Measurements from ENCODE around the gene CNTN6. TPM values are rescaled to one million over a fixed set of nuclear protein-coding genes. Genes with fewer than 3 reads are reported as not detected.

Gene CNTN6
- polyA plus RNA-seq, 2 of the 4 experiments (the other 2 are of a cell fraction): not detected

DNA sequence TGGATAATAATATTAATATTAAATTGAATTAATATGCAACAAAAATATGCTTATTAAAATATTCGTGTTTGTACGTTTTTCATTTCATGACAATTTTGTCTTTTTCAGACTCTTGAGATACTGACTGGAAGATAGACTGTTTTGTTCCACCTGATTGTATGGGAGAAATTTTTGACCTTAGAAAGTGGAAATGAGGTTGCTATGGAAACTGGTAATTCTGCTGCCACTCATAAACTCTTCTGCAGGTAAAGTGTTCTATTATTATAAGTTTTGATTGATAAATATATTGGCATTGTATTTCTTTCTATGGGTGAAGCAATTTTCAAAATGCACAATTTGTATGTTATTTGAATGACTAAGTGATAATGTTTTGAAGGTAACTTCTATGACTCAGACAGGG lies 55.0 kb downstream of the CNTN6 start:
- H3K27ac ChIP-seq: no peak overlapping the region
- POLR2A ChIA-PET: no interaction called here
- H3K4me2 ChIP-seq: no peak overlapping the region
- WGBS (ENCODE audit: missing lambda C conversion rate): under 1% methylated on average over 2 of the region's 2 CpGs
- CTCF ChIA-PET: no interaction called here
- no peak for DNase-seq (ENCODE audit: low read depth in 1 of 2, low spot score in 1 of 2)
- H3K9me3 ChIP-seq: 0 out of 3 replicates have a peak, but pooled peaks cover 5% of the 10 kb centered on the region
- ATAC-seq: no peak
- no peak overlapping the region for H3K4me3 ChIP-seq
- no peaks in the 10 kb centered on the region for H3K4me1 ChIP-seq
- no peak for FAIRE-seq
- TF ChIP-seq CHD2 (IDR thresholded peaks at IDR 0.05; ENCODE audit: low read length, partially characterized antibody) (no peak), ESRRA (IDR thresholded peaks at IDR 0.05; ENCODE audit: borderline replicate concordance, low read length) (no peak), EP300 (IDR thresholded peaks at IDR 0.05) (no peak), HEYL (CRISPR knock-in tag; IDR thresholded peaks at IDR 0.05) (no peak), CBX2 (IDR thresholded peaks at IDR 0.05; ENCODE audit: borderline replicate concordance, low read depth) (no peak), CHD4 (IDR thresholded peaks at IDR 0.05; ENCODE audit: borderline replicate concordance) (no peak), EHMT2 (IDR thresholded peaks at IDR 0.05; ENCODE audit: low read depth) (no peak), HOXB5 (CRISPR knock-in tag; IDR thresholded peaks at IDR 0.05) (no peak), HDAC2 (IDR thresholded peaks at IDR 0.05) (no peak), RNF2 (IDR thresholded peaks at IDR 0.05; ENCODE audit: borderline replicate concordance, low read depth) (no peak)
- TF ChIP-seq, protein P1, sequence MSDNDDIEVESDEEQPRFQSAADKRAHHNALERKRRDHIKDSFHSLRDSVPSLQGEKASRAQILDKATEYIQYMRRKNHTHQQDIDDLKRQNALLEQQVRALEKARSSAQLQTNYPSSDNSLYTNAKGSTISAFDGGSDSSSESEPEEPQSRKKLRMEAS (IDR thresholded peaks at IDR 0.05): no peak

DNA sequence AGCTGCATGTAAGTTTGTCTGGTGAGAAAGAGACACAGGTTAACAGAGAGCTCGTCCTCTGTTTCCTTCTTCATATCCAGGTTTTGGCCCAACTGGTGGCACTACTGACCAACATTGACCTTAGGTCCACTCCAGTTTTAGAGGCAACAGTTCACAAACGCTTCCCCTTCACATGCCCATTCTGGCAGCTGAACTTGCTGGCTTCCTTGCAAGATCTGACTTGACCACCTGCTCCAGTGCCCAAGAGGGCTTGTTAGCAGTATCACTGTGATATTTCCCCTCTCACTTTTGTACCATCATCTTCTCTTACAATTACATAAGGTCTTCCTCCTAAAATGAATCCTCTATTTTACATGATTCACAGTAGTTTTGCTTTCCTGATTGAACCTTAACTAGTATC lies 71.3 kb downstream of the CNTN6 start:
- TF ChIP-seq HEYL (CRISPR knock-in tag; IDR thresholded peaks at IDR 0.05): no peak
- TF ChIP-seq, protein P2, sequence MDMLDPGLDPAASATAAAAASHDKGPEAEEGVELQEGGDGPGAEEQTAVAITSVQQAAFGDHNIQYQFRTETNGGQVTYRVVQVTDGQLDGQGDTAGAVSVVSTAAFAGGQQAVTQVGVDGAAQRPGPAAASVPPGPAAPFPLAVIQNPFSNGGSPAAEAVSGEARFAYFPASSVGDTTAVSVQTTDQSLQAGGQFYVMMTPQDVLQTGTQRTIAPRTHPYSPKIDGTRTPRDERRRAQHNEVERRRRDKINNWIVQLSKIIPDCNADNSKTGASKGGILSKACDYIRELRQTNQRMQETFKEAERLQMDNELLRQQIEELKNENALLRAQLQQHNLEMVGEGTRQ (IDR thresholded peaks at IDR 0.05): no peak
- no peak for TF ChIP-seq NFE2L2 (conservative IDR thresholded peaks at IDR 0.05; ENCODE audit: low read length)
- TF ChIP-seq ZC3H11A (IDR thresholded peaks at IDR 0.05): no peak
- TF ChIP-seq, protein P3, sequence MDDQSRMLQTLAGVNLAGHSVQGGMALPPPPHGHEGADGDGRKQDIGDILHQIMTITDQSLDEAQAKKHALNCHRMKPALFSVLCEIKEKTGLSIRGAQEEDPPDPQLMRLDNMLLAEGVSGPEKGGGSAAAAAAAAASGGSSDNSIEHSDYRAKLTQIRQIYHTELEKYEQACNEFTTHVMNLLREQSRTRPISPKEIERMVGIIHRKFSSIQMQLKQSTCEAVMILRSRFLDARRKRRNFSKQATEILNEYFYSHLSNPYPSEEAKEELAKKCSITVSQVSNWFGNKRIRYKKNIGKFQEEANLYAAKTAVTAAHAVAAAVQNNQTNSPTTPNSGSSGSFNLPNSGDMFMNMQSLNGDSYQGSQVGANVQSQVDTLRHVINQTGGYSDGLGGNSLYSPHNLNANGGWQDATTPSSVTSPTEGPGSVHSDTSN (IDR thresholded peaks at IDR 0.05): no peak
- TF ChIP-seq HOXB5 (CRISPR knock-in tag; IDR thresholded peaks at IDR 0.05): no peak
- TF ChIP-seq KDM1A (IDR thresholded peaks at IDR 0.05; ENCODE audit: low read depth): no peak
- no peak for TF ChIP-seq GATA3 (IDR thresholded peaks at IDR 0.05; ENCODE audit: borderline replicate concordance)
- TF ChIP-seq SMC3 (IDR thresholded peaks at IDR 0.05): no peak
- no peak for TF ChIP-seq EP300 (IDR thresholded peaks at IDR 0.05)
- TF ChIP-seq POLR2AphosphoS2 (conservative IDR thresholded peaks at IDR 0.05; ENCODE audit: low read length): no peak
- no peak for TF ChIP-seq CEBPB (IDR thresholded peaks at IDR 0.05)
- no peak for TF ChIP-seq SREBF2 (IDR thresholded peaks at IDR 0.05)
- TF ChIP-seq, protein P4, sequence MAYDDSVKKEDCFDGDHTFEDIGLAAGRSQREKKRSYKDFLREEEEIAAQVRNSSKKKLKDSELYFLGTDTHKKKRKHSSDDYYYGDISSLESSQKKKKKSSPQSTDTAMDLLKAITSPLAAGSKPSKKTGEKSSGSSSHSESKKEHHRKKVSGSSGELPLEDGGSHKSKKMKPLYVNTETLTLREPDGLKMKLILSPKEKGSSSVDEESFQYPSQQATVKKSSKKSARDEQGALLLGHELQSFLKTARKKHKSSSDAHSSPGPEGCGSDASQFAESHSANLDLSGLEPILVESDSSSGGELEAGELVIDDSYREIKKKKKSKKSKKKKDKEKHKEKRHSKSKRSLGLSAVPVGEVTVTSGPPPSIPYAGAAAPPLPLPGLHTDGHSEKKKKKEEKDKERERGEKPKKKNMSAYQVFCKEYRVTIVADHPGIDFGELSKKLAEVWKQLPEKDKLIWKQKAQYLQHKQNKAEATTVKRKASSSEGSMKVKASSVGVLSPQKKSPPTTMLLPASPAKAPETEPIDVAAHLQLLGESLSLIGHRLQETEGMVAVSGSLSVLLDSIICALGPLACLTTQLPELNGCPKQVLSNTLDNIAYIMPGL (CRISPR knock-in tag; IDR thresholded peaks at IDR 0.05; ENCODE audit: borderline replicate concordance): no peak

DNA sequence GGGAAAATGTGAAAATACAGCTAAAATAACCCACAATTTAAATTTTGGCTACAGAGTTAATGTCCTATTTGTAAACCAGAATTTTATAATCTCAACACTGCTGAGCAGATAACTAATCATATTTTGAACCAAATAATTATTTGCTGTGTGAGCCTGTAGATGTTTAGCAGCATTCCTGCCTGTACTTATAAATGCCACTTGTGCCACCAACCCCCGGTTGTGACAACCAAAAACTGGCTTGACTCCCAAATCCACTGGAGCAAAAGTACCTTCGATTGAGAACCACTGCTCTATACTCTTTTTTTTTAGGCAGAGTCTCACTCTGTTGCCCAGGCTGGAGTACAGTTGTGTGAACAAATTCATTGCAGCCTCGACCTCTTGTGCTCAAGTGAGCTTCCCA lies 78.5 kb downstream of the CNTN6 start:
- Histone ChIP-seq H3K4me3 (no peak overlapping the region), H3K4me1 (no peaks in the 10 kb centered on the region), H3K9me3 (peaks cover 4% of the 10 kb centered on the region; the same call in 1 of the 3 replicates), H3K27ac (no peak overlapping the region), H3K4me2 (no peak overlapping the region)
- 2% methylated on average over 3 of the region's 3 CpGs for WGBS (ENCODE audit: missing lambda C conversion rate)
- no peak for FAIRE-seq
- POLR2A ChIA-PET: no interaction called here
- ATAC-seq: no peak
- no peak for DNase-seq (ENCODE audit: low read depth in 1 of 2, low spot score in 1 of 2)
- CTCF ChIA-PET: no interaction called here
- TF ChIP-seq HEYL (CRISPR knock-in tag; IDR thresholded peaks at IDR 0.05) (no peak), HOXB5 (CRISPR knock-in tag; IDR thresholded peaks at IDR 0.05) (no peak), BHLHE40 (IDR thresholded peaks at IDR 0.05; ENCODE audit: low read depth, low read length) (no peak), SMC3 (IDR thresholded peaks at IDR 0.05) (no peak), HDAC2 (IDR thresholded peaks at IDR 0.05) (no peak), RNF2 (IDR thresholded peaks at IDR 0.05; ENCODE audit: borderline replicate concordance, low read depth) (no peak), HOXA7 (CRISPR knock-in tag; IDR thresholded peaks at IDR 0.05) (no peak), NPAS2 (CRISPR knock-in tag; IDR thresholded peaks at IDR 0.05; ENCODE audit: borderline replicate concordance) (no peak), EP300 (IDR thresholded peaks at IDR 0.05) (no peak), CHD2 (IDR thresholded peaks at IDR 0.05; ENCODE audit: low read length, partially characterized antibody) (no peak), CBX2 (IDR thresholded peaks at IDR 0.05; ENCODE audit: borderline replicate concordance, low read depth) (no peak)
- TF ChIP-seq, protein P5, sequence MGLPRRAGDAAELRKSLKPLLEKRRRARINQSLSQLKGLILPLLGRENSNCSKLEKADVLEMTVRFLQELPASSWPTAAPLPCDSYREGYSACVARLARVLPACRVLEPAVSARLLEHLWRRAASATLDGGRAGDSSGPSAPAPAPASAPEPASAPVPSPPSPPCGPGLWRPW (IDR thresholded peaks at IDR 0.05): no peak
- TF ChIP-seq, protein P6, sequence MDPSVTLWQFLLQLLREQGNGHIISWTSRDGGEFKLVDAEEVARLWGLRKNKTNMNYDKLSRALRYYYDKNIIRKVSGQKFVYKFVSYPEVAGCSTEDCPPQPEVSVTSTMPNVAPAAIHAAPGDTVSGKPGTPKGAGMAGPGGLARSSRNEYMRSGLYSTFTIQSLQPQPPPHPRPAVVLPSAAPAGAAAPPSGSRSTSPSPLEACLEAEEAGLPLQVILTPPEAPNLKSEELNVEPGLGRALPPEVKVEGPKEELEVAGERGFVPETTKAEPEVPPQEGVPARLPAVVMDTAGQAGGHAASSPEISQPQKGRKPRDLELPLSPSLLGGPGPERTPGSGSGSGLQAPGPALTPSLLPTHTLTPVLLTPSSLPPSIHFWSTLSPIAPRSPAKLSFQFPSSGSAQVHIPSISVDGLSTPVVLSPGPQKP (IDR thresholded peaks at IDR 0.05; ENCODE audit: low read depth, low read length): no peak
- TF ChIP-seq, protein P7, sequence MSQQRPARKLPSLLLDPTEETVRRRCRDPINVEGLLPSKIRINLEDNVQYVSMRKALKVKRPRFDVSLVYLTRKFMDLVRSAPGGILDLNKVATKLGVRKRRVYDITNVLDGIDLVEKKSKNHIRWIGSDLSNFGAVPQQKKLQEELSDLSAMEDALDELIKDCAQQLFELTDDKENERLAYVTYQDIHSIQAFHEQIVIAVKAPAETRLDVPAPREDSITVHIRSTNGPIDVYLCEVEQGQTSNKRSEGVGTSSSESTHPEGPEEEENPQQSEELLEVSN (IDR thresholded peaks at IDR 0.05; ENCODE audit: borderline replicate concordance, low read depth): no peak

More for the DNA sequence above, 71.3 kb downstream of the CNTN6 start:
- no peak for FAIRE-seq
- H3K27ac ChIP-seq: no peak overlapping the region
- DNase-seq (ENCODE audit: low read depth in 1 of 2, low spot score in 1 of 2): no peak
- ChIA-PET CTCF (no interaction called here), POLR2A (no interaction called here)
- no peak overlapping the region for H3K4me3 ChIP-seq
- ATAC-seq: no peak
- 0% methylated on average over 2 of the region's 2 CpGs for WGBS (ENCODE audit: missing lambda C conversion rate)
- H3K9me3 ChIP-seq: peaks cover 4% of the 10 kb centered on the region; the same call in 1 of the 3 replicates
- no peaks in the 10 kb centered on the region for H3K4me1 ChIP-seq
- H3K4me2 ChIP-seq: no peak overlapping the region
